Measurements from ENCODE around the gene FNBP1L.

The FNBP1L gene

GRCh38 chr1:93525431-93525830 is 77.5 kb downstream of the FNBP1L start:
- H3K9ac ChIP-seq (ENCODE audit: low read length): no peak overlapping the region
- no peak overlapping the region for H3K18ac ChIP-seq (ENCODE audit: low read length)
- no peaks in the 10 kb centered on the region for H3K4me1 ChIP-seq (ENCODE audit: control insufficient read depth in 1 of 2, insufficient read depth in 2 of 2, low read length in 2 of 2)
- H3K23ac ChIP-seq (ENCODE audit: low read length): no peak overlapping the region
- no CpG with 5 or more reads among the region's 1 CpG for WGBS (ENCODE audit: extremely low coverage, insufficient coverage, insufficient read length)
- no peak overlapping the region for H2AK5ac ChIP-seq (ENCODE audit: low read length)
- DNase-seq: no peak
- no peak overlapping the region for H2BK120ac ChIP-seq (ENCODE audit: insufficient read depth, low read length, poor library complexity)
- H3K36me3 ChIP-seq (ENCODE audit: control insufficient read depth in 1 of 2, insufficient read depth in 2 of 2, low read length in 2 of 2): peaks cover 6 to 8% of the 10 kb centered on the region in 2 experiments
- no peak overlapping the region for H3K4me2 ChIP-seq (ENCODE audit: low read length)
- H4K12ac ChIP-seq (ENCODE audit: low read depth, low read length): no peak overlapping the region
- no peaks in the 10 kb centered on the region for H3K79me2 ChIP-seq (ENCODE audit: control insufficient read depth, insufficient read depth, low read length, poor library complexity)
- H2BK5ac ChIP-seq (ENCODE audit: low read depth, low read length, poor library complexity): no peak overlapping the region
- H3K4me3 ChIP-seq (ENCODE audit: low read depth, low read length): no peak overlapping the region
- H4K8ac ChIP-seq (ENCODE audit: low read depth, low read length): no peak overlapping the region
- no peak overlapping the region for H3K4ac ChIP-seq (ENCODE audit: low read depth, low read length)
- no peak overlapping the region for H3K27ac ChIP-seq (ENCODE audit: low read depth, low read length)
- no peaks in the 10 kb centered on the region for H3K27me3 ChIP-seq (ENCODE audit: insufficient read depth, low read length)
- no peaks in the 10 kb centered on the region for H3K79me1 ChIP-seq (ENCODE audit: low read length)
- H2BK12ac ChIP-seq (ENCODE audit: low read length): no peak overlapping the region
- no peaks in the 10 kb centered on the region for H3K9me3 ChIP-seq (ENCODE audit: insufficient read depth, low read depth, low read length)
- no peak overlapping the region for H2AFZ ChIP-seq (ENCODE audit: insufficient read depth, low read length, poor library complexity)
- H3K14ac ChIP-seq (ENCODE audit: low read length): no peak overlapping the region
- H4K91ac ChIP-seq (ENCODE audit: low read depth, low read length): no peak overlapping the region

GRCh38 chr1:93526431-93526830 is 78.5 kb downstream of the FNBP1L start:
- Histone ChIP-seq H2BK120ac (ENCODE audit: insufficient read depth, low read length, poor library complexity) (no peak overlapping the region), H3K18ac (ENCODE audit: low read length) (no peak overlapping the region), H3K36me3 (ENCODE audit: control insufficient read depth in 1 of 2, insufficient read depth in 2 of 2, low read length in 2 of 2) (peaks cover 3 to 6% of the 10 kb centered on the region in 2 experiments), H2AFZ (ENCODE audit: insufficient read depth, low read length, poor library complexity) (no peak overlapping the region), H2BK5ac (ENCODE audit: low read depth, low read length, poor library complexity) (no peak overlapping the region), H2BK12ac (ENCODE audit: low read length) (peak overlapping the region; percentile 49), H3K23ac (ENCODE audit: low read length) (no peak overlapping the region), H4K12ac (ENCODE audit: low read depth, low read length) (no peak overlapping the region), H2AK5ac (ENCODE audit: low read length) (no peak overlapping the region), H3K27me3 (ENCODE audit: insufficient read depth, low read length) (no peaks in the 10 kb centered on the region), H3K79me2 (ENCODE audit: control insufficient read depth, insufficient read depth, low read length, poor library complexity) (no peaks in the 10 kb centered on the region), H3K4ac (ENCODE audit: low read depth, low read length) (no peak overlapping the region), H3K9ac (ENCODE audit: low read length) (no peak overlapping the region), H3K27ac (ENCODE audit: low read depth, low read length) (no peak overlapping the region), H4K91ac (ENCODE audit: low read depth, low read length) (no peak overlapping the region), H3K79me1 (ENCODE audit: low read length) (no peaks in the 10 kb centered on the region), H3K14ac (ENCODE audit: low read length) (no peak overlapping the region), H3K9me3 (ENCODE audit: insufficient read depth, low read depth, low read length) (no peaks in the 10 kb centered on the region), H3K4me3 (ENCODE audit: low read depth, low read length) (no peak overlapping the region), H3K4me2 (ENCODE audit: low read length) (no peak overlapping the region), H3K4me1 (ENCODE audit: control insufficient read depth in 1 of 2, insufficient read depth in 2 of 2, low read length in 2 of 2) (no peaks in the 10 kb centered on the region), H4K8ac (ENCODE audit: low read depth, low read length) (no peak overlapping the region)
- no peak for DNase-seq
- WGBS (ENCODE audit: extremely low coverage, insufficient coverage, insufficient read length): no CpG with 5 or more reads among the region's 2 CpGs

- Histone ChIP-seq H2BK12ac (ENCODE audit: low read length) (no peak overlapping the region), H3K27ac (ENCODE audit: low read depth, low read length) (no peak overlapping the region), H3K18ac (ENCODE audit: low read length) (no peak overlapping the region), H3K79me1 (ENCODE audit: low read length) (no peaks in the 10 kb centered on the region), H2BK5ac (ENCODE audit: low read depth, low read length, poor library complexity) (no peak overlapping the region), H3K36me3 (ENCODE audit: control insufficient read depth in 1 of 2, insufficient read depth in 2 of 2, low read length in 2 of 2) (peaks cover 4 to 9% of the 10 kb centered on the region in 2 experiments), H3K4me2 (ENCODE audit: low read length) (no peak overlapping the region), H2AK5ac (ENCODE audit: low read length) (no peak overlapping the region), H3K9me3 (ENCODE audit: insufficient read depth, low read depth, low read length) (no peaks in the 10 kb centered on the region), H3K14ac (ENCODE audit: low read length) (no peak overlapping the region), H3K27me3 (ENCODE audit: insufficient read depth, low read length) (no peaks in the 10 kb centered on the region), H3K4ac (ENCODE audit: low read depth, low read length) (no peak overlapping the region), H3K79me2 (ENCODE audit: control insufficient read depth, insufficient read depth, low read length, poor library complexity) (no peaks in the 10 kb centered on the region), H4K12ac (ENCODE audit: low read depth, low read length) (no peak overlapping the region), H3K4me3 (ENCODE audit: low read depth, low read length) (no peak overlapping the region), H3K9ac (ENCODE audit: low read length) (no peak overlapping the region), H4K91ac (ENCODE audit: low read depth, low read length) (no peak overlapping the region), H2BK120ac (ENCODE audit: insufficient read depth, low read length, poor library complexity) (no peak overlapping the region), H4K8ac (ENCODE audit: low read depth, low read length) (no peak overlapping the region), H2AFZ (ENCODE audit: insufficient read depth, low read length, poor library complexity) (no peak overlapping the region), H3K4me1 (ENCODE audit: control insufficient read depth in 1 of 2, insufficient read depth in 2 of 2, low read length in 2 of 2) (no peaks in the 10 kb centered on the region), H3K23ac (ENCODE audit: low read length) (no peak overlapping the region)
- WGBS (ENCODE audit: extremely low coverage, insufficient coverage, insufficient read length): no CpG with 5 or more reads among the region's 1 CpG
- no peak for DNase-seq
Measured at GRCh38 chr1:93528412-93528811, 80.5 kb downstream of the FNBP1L start.

GRCh38 chr1:93531193-93531592 is 83.3 kb downstream of the FNBP1L start:
- H2BK12ac ChIP-seq (ENCODE audit: low read length): no peak overlapping the region
- no peaks in the 10 kb centered on the region for H3K79me2 ChIP-seq (ENCODE audit: control insufficient read depth, insufficient read depth, low read length, poor library complexity)
- no peaks in the 10 kb centered on the region for H3K79me1 ChIP-seq (ENCODE audit: low read length)
- H4K91ac ChIP-seq (ENCODE audit: low read depth, low read length): no peak overlapping the region
- H4K12ac ChIP-seq (ENCODE audit: low read depth, low read length): no peak overlapping the region
- no peak overlapping the region for H2AK5ac ChIP-seq (ENCODE audit: low read length)
- H2AFZ ChIP-seq (ENCODE audit: insufficient read depth, low read length, poor library complexity): no peak overlapping the region
- H3K27me3 ChIP-seq (ENCODE audit: insufficient read depth, low read length): no peaks in the 10 kb centered on the region
- DNase-seq: no peak
- WGBS (ENCODE audit: extremely low coverage, insufficient coverage, insufficient read length): no CpG with 5 or more reads among the region's 2 CpGs
- no peak overlapping the region for H3K18ac ChIP-seq (ENCODE audit: low read length)
- H4K8ac ChIP-seq (ENCODE audit: low read depth, low read length): no peak overlapping the region
- no peak overlapping the region for H3K23ac ChIP-seq (ENCODE audit: low read length)
- peaks cover 4 to 7% of the 10 kb centered on the region in 2 experiments for H3K36me3 ChIP-seq (ENCODE audit: control insufficient read depth in 1 of 2, insufficient read depth in 2 of 2, low read length in 2 of 2)
- no peak overlapping the region for H2BK5ac ChIP-seq (ENCODE audit: low read depth, low read length, poor library complexity)
- H3K27ac ChIP-seq (ENCODE audit: low read depth, low read length): no peak overlapping the region
- H3K4me3 ChIP-seq (ENCODE audit: low read depth, low read length): no peak overlapping the region
- no peak overlapping the region for H3K4ac ChIP-seq (ENCODE audit: low read depth, low read length)
- no peak overlapping the region for H3K4me2 ChIP-seq (ENCODE audit: low read length)
- H3K9me3 ChIP-seq (ENCODE audit: insufficient read depth, low read depth, low read length): no peaks in the 10 kb centered on the region
- no peak overlapping the region for H2BK120ac ChIP-seq (ENCODE audit: insufficient read depth, low read length, poor library complexity)
- H3K14ac ChIP-seq (ENCODE audit: low read length): no peak overlapping the region
- H3K4me1 ChIP-seq (ENCODE audit: control insufficient read depth in 1 of 2, insufficient read depth in 2 of 2, low read length in 2 of 2): no peaks in the 10 kb centered on the region
- no peak overlapping the region for H3K9ac ChIP-seq (ENCODE audit: low read length)

All from trophoblast cell (in vitro differentiated cells and primary cell).